ENCODE results near the gene SLC1A7.

The SLC1A7 gene

GRCh38 chr1:53104289-53104913, 38.0 kb downstream of the SLC1A7 start:
- DNase-seq = no peak
- H3K9me3 ChIP-seq (ENCODE audit: control extremely low read depth in 1 of 5, control insufficient read depth in 4 of 5, insufficient read depth in 2 of 5, low read depth in 1 of 5, low read length in 4 of 5) = peaks cover 0 to 21% (median 20%) of the 10 kb centered on the region in 5 experiments
- H3K27ac ChIP-seq (ENCODE audit: insufficient read depth in 1 of 2, low read depth in 1 of 2, low read length in 2 of 2, poor library complexity in 1 of 2, severe bottlenecking in 2 of 2) = no peak overlapping the region
- 68% methylated on average over 5 of the region's 8 CpGs for WGBS (ENCODE audit: insufficient coverage)
- peaks cover 0 to 3% (median 0%) of the 10 kb centered on the region in 4 experiments for H3K4me1 ChIP-seq (ENCODE audit: control extremely low read depth in 1 of 4, control insufficient read depth in 4 of 4, insufficient read depth in 4 of 4, low read length in 3 of 4)
- H3K36me3 ChIP-seq (ENCODE audit: control insufficient read depth in 4 of 4, insufficient read depth in 4 of 4, low read length in 3 of 4) = no peaks in the 10 kb centered on the region
- peaks cover 0 to 2% (median 0%) of the 10 kb centered on the region in 5 experiments for H3K27me3 ChIP-seq (replicated peaks in 2 of 5; ENCODE audit: control insufficient read depth in 4 of 5, insufficient read depth in 5 of 5, low read length in 4 of 5)
- ChIA-PET CTCF (no interaction called here), POLR2A (no interaction called here)
- no peak overlapping the region for H3K4me3 ChIP-seq (ENCODE audit: control insufficient read depth in 1 of 7, extremely low read depth in 1 of 7, insufficient read depth in 4 of 7, low read depth in 2 of 7, low read length in 6 of 7)

DNA sequence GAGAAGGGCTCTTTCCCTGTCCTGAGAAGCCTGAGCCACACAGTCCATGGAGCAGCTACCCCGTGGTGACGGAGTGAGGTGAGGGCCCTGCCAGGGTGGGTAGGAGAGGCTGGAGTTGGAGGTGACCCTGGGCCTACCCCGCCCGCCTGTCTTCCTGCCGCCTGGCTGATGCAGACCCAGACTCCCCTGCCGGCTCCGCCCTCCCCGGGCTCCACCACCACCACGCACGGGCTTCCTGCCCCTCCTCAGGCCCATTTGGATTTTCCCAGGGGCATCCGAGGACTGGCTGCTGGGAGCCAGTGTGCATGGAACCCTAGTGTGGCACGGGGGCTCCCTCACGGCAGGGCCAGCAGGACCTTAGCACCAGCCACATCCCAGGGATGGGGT, 47.9 kb downstream of the SLC1A7 start:
- ChIA-PET POLR2A (no interaction called here), CTCF (no interaction called here)
- Histone ChIP-seq H3K4me3 (ENCODE audit: control insufficient read depth in 1 of 7, extremely low read depth in 1 of 7, insufficient read depth in 4 of 7, low read depth in 2 of 7, low read length in 6 of 7) (no peak overlapping the region), H3K4me1 (ENCODE audit: control extremely low read depth in 1 of 4, control insufficient read depth in 4 of 4, insufficient read depth in 4 of 4, low read length in 3 of 4) (no peaks in the 10 kb centered on the region), H3K9me3 (ENCODE audit: control extremely low read depth in 1 of 5, control insufficient read depth in 4 of 5, insufficient read depth in 2 of 5, low read depth in 1 of 5, low read length in 4 of 5) (peaks cover 0 to 42% (median 36%) of the 10 kb centered on the region in 5 experiments), H3K36me3 (ENCODE audit: control insufficient read depth in 4 of 4, insufficient read depth in 4 of 4, low read length in 3 of 4) (no peaks in the 10 kb centered on the region), H3K27ac (ENCODE audit: insufficient read depth in 1 of 2, low read depth in 1 of 2, low read length in 2 of 2, poor library complexity in 1 of 2, severe bottlenecking in 2 of 2) (no peak overlapping the region), H3K27me3 (replicated peaks in 2 of 5; ENCODE audit: control insufficient read depth in 4 of 5, insufficient read depth in 5 of 5, low read length in 4 of 5) (no peaks in the 10 kb centered on the region)
- WGBS (ENCODE audit: insufficient coverage) = 90% methylated on average over 6 of the region's 13 CpGs
- no peak for DNase-seq

DNA sequence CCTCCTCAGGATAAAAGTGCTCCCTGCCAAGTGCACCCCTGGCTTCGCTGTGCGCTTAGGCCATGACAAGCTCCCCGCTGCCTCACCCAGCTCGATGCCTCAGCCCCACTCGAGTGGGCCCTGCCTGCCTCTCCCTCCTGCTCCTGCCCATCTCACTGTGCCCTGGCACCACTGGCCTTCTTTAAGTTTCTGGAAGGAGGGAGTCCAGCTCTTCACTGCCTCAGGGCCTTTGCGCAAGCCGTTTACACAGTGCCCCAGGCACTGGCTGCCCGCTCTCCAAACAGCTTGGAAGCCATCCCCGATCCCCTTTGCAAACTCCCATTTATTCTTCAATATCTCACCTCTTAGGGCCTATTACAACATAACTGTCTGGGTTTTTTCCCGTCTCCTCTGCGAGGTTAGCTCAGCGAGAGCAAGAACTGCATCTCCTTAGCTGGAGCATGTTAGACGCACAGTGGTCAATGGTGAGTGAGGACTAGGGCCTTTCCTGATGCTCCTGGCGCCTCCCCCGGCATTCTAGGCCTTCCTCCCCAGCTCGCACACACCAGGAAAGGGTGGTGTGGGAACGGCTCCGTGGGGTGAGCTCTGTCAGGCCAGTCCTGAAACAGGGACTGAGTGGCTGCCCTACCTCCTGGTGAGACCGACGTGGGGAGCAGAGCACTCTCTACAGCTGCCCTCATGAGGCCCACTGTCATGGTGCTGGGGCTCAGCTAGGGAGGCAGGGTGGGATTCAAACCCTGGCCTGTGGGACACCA, 48.5 kb downstream of the SLC1A7 start:
- no peaks in the 10 kb centered on the region for H3K4me1 ChIP-seq (ENCODE audit: control extremely low read depth in 1 of 4, control insufficient read depth in 4 of 4, insufficient read depth in 4 of 4, low read length in 3 of 4)
- no peak overlapping the region for H3K27ac ChIP-seq (ENCODE audit: insufficient read depth in 1 of 2, low read depth in 1 of 2, low read length in 2 of 2, poor library complexity in 1 of 2, severe bottlenecking in 2 of 2)
- H3K27me3 ChIP-seq (replicated peaks in 2 of 5; ENCODE audit: control insufficient read depth in 4 of 5, insufficient read depth in 5 of 5, low read length in 4 of 5) = no peaks in the 10 kb centered on the region
- H3K9me3 ChIP-seq (ENCODE audit: control extremely low read depth in 1 of 5, control insufficient read depth in 4 of 5, insufficient read depth in 2 of 5, low read depth in 1 of 5, low read length in 4 of 5) = peaks cover 0 to 36% (median 31%) of the 10 kb centered on the region in 5 experiments
- 95% methylated on average over 20 of the region's 20 CpGs for WGBS (ENCODE audit: insufficient coverage)
- no peak for DNase-seq
- no peak overlapping the region for H3K4me3 ChIP-seq (ENCODE audit: control insufficient read depth in 1 of 7, extremely low read depth in 1 of 7, insufficient read depth in 4 of 7, low read depth in 2 of 7, low read length in 6 of 7)
- ChIA-PET POLR2A (no interaction called here), CTCF (no interaction called here)
- no peaks in the 10 kb centered on the region for H3K36me3 ChIP-seq (ENCODE audit: control insufficient read depth in 4 of 4, insufficient read depth in 4 of 4, low read length in 3 of 4)

GRCh38 chr1:53093451-53093754, 49.0 kb downstream of the SLC1A7 start:
- POLR2A ChIA-PET = no interaction called here

GRCh38 chr1:53092659-53093450, 49.6 kb downstream of the SLC1A7 start:
- no peak for DNase-seq
- Histone ChIP-seq H3K4me1 (ENCODE audit: control extremely low read depth in 1 of 4, control insufficient read depth in 4 of 4, insufficient read depth in 4 of 4, low read length in 3 of 4) (no peaks in the 10 kb centered on the region), H3K27ac (ENCODE audit: insufficient read depth in 1 of 2, low read depth in 1 of 2, low read length in 2 of 2, poor library complexity in 1 of 2, severe bottlenecking in 2 of 2) (no peak overlapping the region), H3K9me3 (ENCODE audit: control extremely low read depth in 1 of 5, control insufficient read depth in 4 of 5, insufficient read depth in 2 of 5, low read depth in 1 of 5, low read length in 4 of 5) (peaks cover 0 to 26% (median 21%) of the 10 kb centered on the region in 5 experiments), H3K36me3 (ENCODE audit: control insufficient read depth in 4 of 4, insufficient read depth in 4 of 4, low read length in 3 of 4) (no peaks in the 10 kb centered on the region), H3K27me3 (replicated peaks in 2 of 5; ENCODE audit: control insufficient read depth in 4 of 5, insufficient read depth in 5 of 5, low read length in 4 of 5) (no peaks in the 10 kb centered on the region), H3K4me3 (ENCODE audit: control insufficient read depth in 1 of 7, extremely low read depth in 1 of 7, insufficient read depth in 4 of 7, low read depth in 2 of 7, low read length in 6 of 7) (no peak overlapping the region)
- WGBS (ENCODE audit: insufficient coverage) = 89% methylated on average over 29 of the region's 33 CpGs
- CTCF ChIA-PET = no interaction called here
- POLR2A ChIA-PET = interaction anchor here (0.5 to 0.6 kb wide), 2 partner anchors 135 to 1671 kb away, joined by 3 read pairs; no protein-coding TSS in a partner anchor

More at GRCh38 chr1:53093451-53093754, 49.0 kb downstream of the SLC1A7 start:
- Histone ChIP-seq H3K4me1 (ENCODE audit: control extremely low read depth in 1 of 4, control insufficient read depth in 4 of 4, insufficient read depth in 4 of 4, low read length in 3 of 4) (no peaks in the 10 kb centered on the region), H3K27ac (ENCODE audit: insufficient read depth in 1 of 2, low read depth in 1 of 2, low read length in 2 of 2, poor library complexity in 1 of 2, severe bottlenecking in 2 of 2) (no peak overlapping the region), H3K9me3 (ENCODE audit: control extremely low read depth in 1 of 5, control insufficient read depth in 4 of 5, insufficient read depth in 2 of 5, low read depth in 1 of 5, low read length in 4 of 5) (peaks cover 0 to 31% (median 26%) of the 10 kb centered on the region in 5 experiments), H3K36me3 (ENCODE audit: control insufficient read depth in 4 of 4, insufficient read depth in 4 of 4, low read length in 3 of 4) (no peaks in the 10 kb centered on the region), H3K4me3 (ENCODE audit: control insufficient read depth in 1 of 7, extremely low read depth in 1 of 7, insufficient read depth in 4 of 7, low read depth in 2 of 7, low read length in 6 of 7) (no peak overlapping the region), H3K27me3 (replicated peaks in 2 of 5; ENCODE audit: control insufficient read depth in 4 of 5, insufficient read depth in 5 of 5, low read length in 4 of 5) (no peaks in the 10 kb centered on the region)
- 96% methylated on average over 8 of the region's 8 CpGs for WGBS (ENCODE audit: insufficient coverage)
- CTCF ChIA-PET = no interaction called here
- no peak for DNase-seq

GRCh38 chr1:53091841-53092645, 50.4 kb downstream of the SLC1A7 start:
- ChIA-PET POLR2A (no interaction called here), CTCF (no interaction called here)
- Histone ChIP-seq H3K9me3 (ENCODE audit: control extremely low read depth in 1 of 5, control insufficient read depth in 4 of 5, insufficient read depth in 2 of 5, low read depth in 1 of 5, low read length in 4 of 5) (peaks cover 0 to 18% (median 14%) of the 10 kb centered on the region in 5 experiments), H3K36me3 (ENCODE audit: control insufficient read depth in 4 of 4, insufficient read depth in 4 of 4, low read length in 3 of 4) (no peaks in the 10 kb centered on the region), H3K27me3 (replicated peaks in 2 of 5; ENCODE audit: control insufficient read depth in 4 of 5, insufficient read depth in 5 of 5, low read length in 4 of 5) (no peaks in the 10 kb centered on the region), H3K4me1 (ENCODE audit: control extremely low read depth in 1 of 4, control insufficient read depth in 4 of 4, insufficient read depth in 4 of 4, low read length in 3 of 4) (no peaks in the 10 kb centered on the region), H3K4me3 (ENCODE audit: control insufficient read depth in 1 of 7, extremely low read depth in 1 of 7, insufficient read depth in 4 of 7, low read depth in 2 of 7, low read length in 6 of 7) (no peak overlapping the region), H3K27ac (ENCODE audit: insufficient read depth in 1 of 2, low read depth in 1 of 2, low read length in 2 of 2, poor library complexity in 1 of 2, severe bottlenecking in 2 of 2) (no peak overlapping the region)
- WGBS (ENCODE audit: insufficient coverage) = 93% methylated on average over 25 of the region's 26 CpGs
- DNase-seq = no peak
